WTC11 (cell line): ENCODE results near the gene ADAMTS7. TPM values are rescaled to one million over a fixed set of nuclear protein-coding genes. Genes with fewer than 3 reads are reported as not detected.
"Not testable (repeated sequence)": the region's sequence is repeated elsewhere in the genome, so short reads cannot be mapped to it uniquely, and the experiment has no call there.

Source experiments
- ATAC-seq: fragments of 200-7000 bp; cut with Tn5 transposase; 2 replicates; pipeline ENCODE4 v1.10.0; 2021; ENCODE audit warnings: mild to moderate bottlenecking, moderate library complexity
- CTCF ChIA-PET: fragments of 300-600 bp; sonication (Branson Sonifier 250); formaldehyde crosslinking; loops from one replicate; lab custom pipeline; 2021; ENCODE audit warnings: antibody characterized with exemption; lab: Charles Lee
- POLR2A ChIA-PET: fragments of 350-600 bp; sonication (Branson Sonifier 250); formaldehyde crosslinking; loops from one replicate; lab custom pipeline; 2021; ENCODE audit warnings: antibody characterized with exemption; lab: Charles Lee
- DNase-seq: peaks from one replicate; pipeline ENCODE4 v3.0.0; 2021; ENCODE audit warnings: low spot score
- H3K27ac Mint-ChIP-seq: 2 replicates; pipeline ENCODE4 v1.8.0; 2021; ENCODE audit warnings: mixed read lengths
- H3K27me3 Mint-ChIP-seq: 2 replicates; pipeline ENCODE4 v1.8.0; 2021; ENCODE audit warnings: low read depth, mild to moderate bottlenecking, moderate library complexity, mixed read lengths
- H3K36me3 Mint-ChIP-seq: 2 replicates; pipeline ENCODE4 v1.8.0; 2021; ENCODE audit warnings: mixed read lengths
- H3K4me1 Mint-ChIP-seq: 2 replicates; pipeline ENCODE4 v1.8.0; 2022; ENCODE audit warnings: mixed read lengths
- H3K4me3 Mint-ChIP-seq: 2 replicates; pipeline ENCODE4 v1.8.0; 2021; ENCODE audit warnings: mild to moderate bottlenecking, moderate library complexity, mixed read lengths
- H3K9me3 Mint-ChIP-seq: 2 replicates; pipeline ENCODE4 v1.8.0; 2021; ENCODE audit warnings: mixed read lengths
- CTCF ChIP-seq: fragments of 200-600 bp; IDR thresholded peaks from 2 replicates; pipeline ENCODE4 v1.8.0; 2022; ENCODE audit warnings: antibody characterized with exemption
- PRRX2 ChIP-seq: fragments of 250-450 bp; sonication (Bioruptor Pico); IDR thresholded peaks from 2 replicates; pipeline ENCODE4 v1.8.0; 2021; ENCODE audit warnings: mild to moderate bottlenecking
- SOX15 ChIP-seq: fragments of 250-450 bp; sonication (Bioruptor Pico); IDR thresholded peaks from 2 replicates; pipeline ENCODE4 v1.9.0; 2021; ENCODE audit warnings: mild to moderate bottlenecking
- TCF7 ChIP-seq: sonication (generic); formaldehyde crosslinking; IDR thresholded peaks from 2 replicates; pipeline ENCODE4 v1.8.0; 2022; ENCODE audit warnings: mild to moderate bottlenecking, low read depth, missing genetic modification reagents, moderate library complexity
- ZBTB21 ChIP-seq: sonication (generic); formaldehyde crosslinking; IDR thresholded peaks from 2 replicates; pipeline ENCODE4 v1.8.1; 2023; ENCODE audit warnings: mild to moderate bottlenecking, missing genetic modification reagents, borderline replicate concordance
- ZBTB43 ChIP-seq: sonication (generic); formaldehyde crosslinking; IDR thresholded peaks from 2 replicates; pipeline ENCODE4 v1.8.1; 2023; ENCODE audit warnings: mild to moderate bottlenecking, missing genetic modification reagents
- ZNF281 ChIP-seq: sonication (generic); formaldehyde crosslinking; IDR thresholded peaks from 2 replicates; pipeline ENCODE4 v1.8.0; 2023; ENCODE audit warnings: mild to moderate bottlenecking, missing genetic modification reagents
- total RNA-seq: library from RNA; stranded (reverse); gene quantifications from 3 replicates; pipeline ENCODE4 v1.2.3, GENCODE V29; 2021
- TF ChIP-seq, protein P1 (sequence below): fragments of 250-450 bp; sonication (Bioruptor Pico); IDR thresholded peaks from 2 replicates; pipeline ENCODE4 v1.9.0; 2021; ENCODE audit warnings: mild to moderate bottlenecking, borderline replicate concordance

The ADAMTS7 gene
- total RNA-seq, 1 experiment from 2014 or later = 70.3 TPM

- POLR2A ChIA-PET = not testable (repeated sequence)
Observed at GRCh38 chr15:78766641-78767071, 44.6 kb downstream of the ADAMTS7 start.

DNA sequence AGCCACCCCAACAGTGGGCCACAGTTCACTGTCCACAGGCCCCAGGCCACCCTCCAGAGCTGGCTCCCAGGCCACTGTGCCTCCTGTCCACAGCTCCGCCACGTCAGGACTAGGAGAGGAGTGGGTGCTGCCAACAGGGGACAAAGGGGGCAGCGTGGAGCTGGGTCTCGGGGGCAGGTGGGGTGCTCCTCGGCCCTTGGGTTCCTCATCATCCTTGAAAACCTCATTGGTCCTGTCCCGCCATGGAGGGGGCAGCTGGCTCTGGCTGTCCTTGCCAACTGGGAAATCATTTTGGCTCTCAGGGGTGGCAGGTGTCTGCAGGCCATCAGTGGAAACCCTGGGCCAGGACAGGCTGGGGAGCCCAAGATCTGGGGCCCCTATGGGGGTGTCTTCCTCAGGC, 45.2 kb downstream of the ADAMTS7 start:
- H3K27ac Mint-ChIP-seq = no peak overlapping the region
- H3K4me3 Mint-ChIP-seq = no peak overlapping the region
- H3K27me3 Mint-ChIP-seq = no peaks in the 10 kb centered on the region
- H3K4me1 Mint-ChIP-seq = peaks cover 18% of the 10 kb centered on the region
- DNase-seq = peak; percentile 9
- ATAC-seq = no peak
- no peaks in the 10 kb centered on the region for H3K9me3 Mint-ChIP-seq
- H3K36me3 Mint-ChIP-seq = no peaks in the 10 kb centered on the region
- CTCF ChIA-PET = interaction anchor here (1.4 to 2.1 kb wide), 3 partner anchors 10 to 45 kb away, joined by 4 to 7 read pairs (median 5); partner anchors contain the start of gene ADAMTS7
- POLR2A ChIA-PET = no interaction called here
- no peak for TF ChIP-seq TCF7 (CRISPR knock-in tag)
- TF ChIP-seq PRRX2 = no peak
- no peak for TF ChIP-seq ZBTB21 (CRISPR knock-in tag)
- TF ChIP-seq, protein P1, sequence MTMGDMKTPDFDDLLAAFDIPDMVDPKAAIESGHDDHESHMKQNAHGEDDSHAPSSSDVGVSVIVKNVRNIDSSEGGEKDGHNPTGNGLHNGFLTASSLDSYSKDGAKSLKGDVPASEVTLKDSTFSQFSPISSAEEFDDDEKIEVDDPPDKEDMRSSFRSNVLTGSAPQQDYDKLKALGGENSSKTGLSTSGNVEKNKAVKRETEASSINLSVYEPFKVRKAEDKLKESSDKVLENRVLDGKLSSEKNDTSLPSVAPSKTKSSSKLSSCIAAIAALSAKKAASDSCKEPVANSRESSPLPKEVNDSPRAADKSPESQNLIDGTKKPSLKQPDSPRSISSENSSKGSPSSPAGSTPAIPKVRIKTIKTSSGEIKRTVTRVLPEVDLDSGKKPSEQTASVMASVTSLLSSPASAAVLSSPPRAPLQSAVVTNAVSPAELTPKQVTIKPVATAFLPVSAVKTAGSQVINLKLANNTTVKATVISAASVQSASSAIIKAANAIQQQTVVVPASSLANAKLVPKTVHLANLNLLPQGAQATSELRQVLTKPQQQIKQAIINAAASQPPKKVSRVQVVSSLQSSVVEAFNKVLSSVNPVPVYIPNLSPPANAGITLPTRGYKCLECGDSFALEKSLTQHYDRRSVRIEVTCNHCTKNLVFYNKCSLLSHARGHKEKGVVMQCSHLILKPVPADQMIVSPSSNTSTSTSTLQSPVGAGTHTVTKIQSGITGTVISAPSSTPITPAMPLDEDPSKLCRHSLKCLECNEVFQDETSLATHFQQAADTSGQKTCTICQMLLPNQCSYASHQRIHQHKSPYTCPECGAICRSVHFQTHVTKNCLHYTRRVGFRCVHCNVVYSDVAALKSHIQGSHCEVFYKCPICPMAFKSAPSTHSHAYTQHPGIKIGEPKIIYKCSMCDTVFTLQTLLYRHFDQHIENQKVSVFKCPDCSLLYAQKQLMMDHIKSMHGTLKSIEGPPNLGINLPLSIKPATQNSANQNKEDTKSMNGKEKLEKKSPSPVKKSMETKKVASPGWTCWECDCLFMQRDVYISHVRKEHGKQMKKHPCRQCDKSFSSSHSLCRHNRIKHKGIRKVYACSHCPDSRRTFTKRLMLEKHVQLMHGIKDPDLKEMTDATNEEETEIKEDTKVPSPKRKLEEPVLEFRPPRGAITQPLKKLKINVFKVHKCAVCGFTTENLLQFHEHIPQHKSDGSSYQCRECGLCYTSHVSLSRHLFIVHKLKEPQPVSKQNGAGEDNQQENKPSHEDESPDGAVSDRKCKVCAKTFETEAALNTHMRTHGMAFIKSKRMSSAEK = no peak
- TF ChIP-seq SOX15 = no peak
- TF ChIP-seq ZNF281 (CRISPR knock-in tag) = no peak
- TF ChIP-seq ZBTB43 (CRISPR knock-in tag) = no peak
- TF ChIP-seq CTCF = no peak
- TF ChIP-seq, all 79 proteins: peak for 0

More at GRCh38 chr15:78766641-78767071, 44.6 kb downstream of the ADAMTS7 start:
- not testable (repeated sequence) for ATAC-seq, H3K27ac Mint-ChIP-seq, H3K9me3 Mint-ChIP-seq, H3K4me3 Mint-ChIP-seq, H3K36me3 Mint-ChIP-seq, H3K27me3 Mint-ChIP-seq
- peaks cover 18% of the 10 kb centered on the region for H3K4me1 Mint-ChIP-seq
- CTCF ChIA-PET = interaction anchor here (1.1 to 2.1 kb wide), 3 partner anchors 10 to 45 kb away, joined by 5 to 7 read pairs (median 6); partner anchors contain the start of gene ADAMTS7
- DNase-seq = peak; percentile 8

DNA sequence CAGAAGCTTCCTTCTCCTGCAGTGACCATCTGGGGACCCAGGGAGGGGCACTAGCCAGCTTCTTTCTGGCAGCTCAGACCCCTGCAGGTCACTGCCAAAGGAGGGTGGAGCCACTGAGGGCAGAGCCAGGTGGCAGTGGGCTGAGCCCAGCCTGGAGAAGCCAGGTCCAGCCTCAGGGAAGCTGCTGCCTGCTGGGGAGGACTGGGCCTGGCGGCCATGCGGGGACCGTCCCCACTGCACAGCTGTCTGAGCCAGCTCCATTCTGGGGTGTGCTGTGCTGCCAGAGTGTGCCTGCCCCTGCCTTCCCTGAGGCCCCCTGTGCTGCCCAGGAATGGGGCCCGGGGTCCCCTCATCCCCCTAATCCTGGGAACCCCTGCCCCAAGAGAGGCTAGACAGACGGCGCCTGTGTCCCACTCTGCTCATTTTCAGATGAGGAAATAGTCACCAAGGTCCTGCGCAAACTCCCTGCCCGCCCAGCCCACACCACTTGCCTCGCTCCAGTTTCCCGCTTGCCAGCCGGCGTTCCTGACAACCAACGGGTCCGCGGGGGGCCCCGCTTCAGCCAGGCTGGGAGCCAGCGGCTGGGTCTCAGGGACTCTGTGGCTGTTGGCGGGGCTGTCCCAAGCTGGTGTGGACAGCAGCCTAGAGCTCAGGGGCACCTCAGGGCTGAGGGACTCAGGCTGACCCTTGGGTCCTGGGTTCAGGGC, 46.0 kb downstream of the ADAMTS7 start:
- H3K36me3 Mint-ChIP-seq, H3K27me3 Mint-ChIP-seq, H3K9me3 Mint-ChIP-seq, H3K27ac Mint-ChIP-seq, ATAC-seq, POLR2A ChIA-PET, H3K4me3 Mint-ChIP-seq: not testable (repeated sequence)
- peaks cover 18% of the 10 kb centered on the region for H3K4me1 Mint-ChIP-seq
- CTCF ChIA-PET = interaction anchor here (0.6 to 2.1 kb wide), 6 partner anchors 9 to 105 kb away, joined by 3 to 7 read pairs (median 5); partner anchors contain the start of gene ADAMTS7
- peak; percentile 9 for DNase-seq

DNA sequence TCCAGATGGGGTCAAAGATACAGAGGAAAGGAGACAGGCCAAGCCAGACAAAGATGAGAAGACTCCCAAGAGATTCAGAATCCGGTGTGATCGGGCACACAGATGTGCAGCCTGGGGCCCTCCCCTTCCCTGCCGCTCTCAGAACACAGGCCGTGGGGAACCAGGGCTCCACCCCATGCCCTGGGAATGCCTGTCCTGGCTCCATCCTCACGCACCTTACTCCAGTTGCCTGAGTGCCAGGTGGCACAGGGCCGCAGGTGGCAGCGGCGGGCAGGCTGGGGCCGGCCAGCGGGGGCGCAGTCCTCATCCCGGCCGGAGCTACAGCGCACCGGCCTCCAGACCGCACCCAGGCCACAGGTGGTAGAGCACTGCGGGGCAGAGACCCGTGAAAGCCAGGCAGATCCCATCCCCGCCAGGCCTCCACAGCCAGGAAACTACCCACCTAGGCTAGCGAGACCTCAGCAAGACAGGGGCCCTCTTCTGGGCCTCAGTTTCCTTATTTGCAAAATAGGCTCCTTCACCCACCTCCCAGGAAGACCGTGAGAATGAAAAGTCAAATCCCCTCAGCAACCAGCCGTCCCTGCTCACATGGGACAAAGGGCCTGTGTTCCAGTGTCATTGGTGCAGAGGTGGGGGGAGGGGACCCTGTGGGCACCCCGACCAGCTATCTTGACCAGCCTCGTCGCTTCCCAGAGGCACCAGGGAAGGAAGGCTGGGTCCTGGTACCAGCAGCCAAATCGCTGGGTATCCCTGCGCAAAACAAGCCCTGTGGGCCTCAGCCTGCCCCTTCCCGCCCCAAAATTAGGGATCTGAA, 46.7 kb downstream of the ADAMTS7 start:
- CTCF ChIA-PET = interaction anchor here (0.6 to 2.1 kb wide), 6 partner anchors 8 to 104 kb away, joined by 3 to 7 read pairs (median 6); partner anchors contain the start of gene ADAMTS7
- ATAC-seq, H3K9me3 Mint-ChIP-seq, H3K27me3 Mint-ChIP-seq, H3K36me3 Mint-ChIP-seq, H3K4me3 Mint-ChIP-seq, POLR2A ChIA-PET, H3K27ac Mint-ChIP-seq: not testable (repeated sequence)
- H3K4me1 Mint-ChIP-seq = peaks cover 18% of the 10 kb centered on the region
- peak; percentile 9 for DNase-seq
